Stimulated activated CD4-positive, alpha-beta T cell treated with anti-CD3 and anti-CD28 coated beads, Interleukin-1b, Interleukin-23, amount 100 ng/mL, for 1 hour (primary cell): ENCODE measurements around the gene NRGN.

Experiments used
- DNase-seq, 2 donors: peaks; one replicate each; pipeline ENCODE4 v3.0.0-alpha.2; 2020; ENCODE audit warnings: low read depth in 2 of 2

NRGN gene

DNA sequence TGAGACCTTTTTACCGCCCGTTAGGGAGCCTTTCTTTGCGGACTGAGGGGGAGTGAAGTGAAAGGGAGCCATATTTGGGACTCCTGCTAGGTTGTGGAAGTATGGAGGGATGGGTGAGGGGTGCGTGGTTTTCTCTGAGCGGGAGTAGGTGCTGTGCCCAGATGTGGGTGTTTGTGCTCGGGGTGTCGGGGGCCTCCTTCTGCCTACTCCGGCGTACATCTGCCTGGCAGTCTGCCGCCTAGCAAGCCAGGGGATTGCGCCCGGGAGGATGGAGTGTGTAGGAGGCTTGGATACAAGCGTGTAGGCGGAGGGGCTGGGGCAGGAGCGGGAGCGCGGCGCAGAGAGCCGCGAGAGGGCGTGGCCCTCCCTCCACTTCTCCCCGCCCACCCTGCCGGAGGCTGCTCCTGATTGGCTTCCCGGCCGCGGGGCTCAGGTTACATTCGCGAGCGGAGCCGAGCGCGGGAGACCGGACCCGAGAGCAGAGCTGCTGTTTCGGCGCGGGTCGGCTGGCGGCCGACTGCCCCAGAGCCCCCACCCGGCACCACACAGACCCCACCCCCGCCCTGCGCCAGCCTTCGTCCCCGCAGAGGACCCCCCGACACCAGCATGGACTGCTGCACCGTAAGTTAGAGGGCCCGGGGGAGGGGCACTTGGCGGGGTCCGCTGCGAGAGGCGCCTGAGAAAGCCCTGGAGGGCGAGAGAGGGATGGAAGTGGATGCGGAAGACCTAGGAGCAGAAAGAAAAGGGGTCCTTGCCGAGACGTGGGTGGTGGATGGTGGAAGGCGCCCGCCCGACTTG, at the start of gene NRGN:
Gene NRGN (plus strand): TSS at position 464 of the 798 bp plus-strand sequence. CDS start 143 bp downstream, at position 607.
- peak; percentile 48 to 61 for DNase-seq

GRCh38 chr11:124693142-124693541, 46.6 kb upstream of the NRGN start:
- no peak for DNase-seq

DNA sequence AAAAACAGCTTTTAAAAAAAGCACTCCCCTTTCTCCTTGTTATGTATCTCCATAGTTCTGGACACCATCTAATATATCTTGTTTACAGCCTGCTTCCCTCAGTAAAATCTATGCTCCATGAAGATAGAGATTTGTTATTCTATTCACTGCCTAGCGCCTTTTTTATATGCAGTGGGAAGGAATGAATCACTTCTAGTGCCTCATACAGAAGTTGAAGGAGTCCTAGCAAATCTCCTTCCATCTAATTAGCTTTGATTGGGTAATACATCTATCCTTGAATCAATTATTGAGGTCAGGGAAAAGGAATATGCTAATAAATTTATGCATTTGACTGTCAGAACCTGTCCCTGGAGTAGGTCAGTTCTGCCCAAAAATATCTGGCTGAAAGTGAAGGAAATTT, 40.2 kb upstream of the NRGN start:
- no peak for DNase-seq

- DNase-seq, result no peak
Measured at GRCh38 chr11:124700028-124700427, 39.7 kb upstream of the NRGN start.

DNA sequence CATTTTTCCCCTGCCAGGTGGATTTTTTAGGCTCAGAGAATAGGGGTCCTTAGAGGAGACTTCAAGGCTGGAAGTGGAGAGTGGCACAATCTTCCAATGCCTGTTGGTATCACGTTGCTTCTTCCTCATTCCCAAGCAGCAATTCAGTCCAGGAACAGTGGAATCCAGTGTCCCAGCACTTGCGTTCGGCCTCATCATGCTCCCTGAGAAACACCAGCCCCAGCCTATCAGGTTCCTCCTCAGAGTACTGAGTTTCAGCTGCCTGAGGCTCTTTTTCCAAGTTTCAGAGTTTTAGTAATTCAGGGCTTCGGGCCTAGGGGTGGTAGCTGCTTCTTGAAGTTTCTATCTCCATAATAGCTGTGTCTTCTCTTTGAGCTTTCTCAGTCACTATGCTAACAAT, 31.9 kb upstream of the NRGN start:
- no peak for DNase-seq

DNA sequence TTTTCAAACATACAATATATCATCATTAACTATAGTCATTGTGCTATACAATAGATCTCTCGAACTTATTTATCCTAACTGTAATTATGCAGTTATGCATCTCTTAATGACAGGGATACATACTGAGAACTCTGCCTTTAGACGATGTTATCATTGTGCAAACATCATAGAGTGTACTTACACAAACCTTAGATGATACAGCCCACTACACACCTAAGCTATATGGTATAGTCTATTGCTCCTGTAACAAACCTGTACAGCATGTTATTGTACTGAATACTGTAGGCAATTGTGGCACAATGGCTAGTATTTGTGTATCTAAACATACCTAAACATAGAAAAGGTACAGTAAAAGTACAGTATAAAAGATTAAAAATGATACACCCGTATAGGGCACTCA, 27.4 kb upstream of the NRGN start:
- no peak for DNase-seq

- no peak for DNase-seq
Measured at GRCh38 chr11:124716591-124716990, 23.2 kb upstream of the NRGN start.

DNA sequence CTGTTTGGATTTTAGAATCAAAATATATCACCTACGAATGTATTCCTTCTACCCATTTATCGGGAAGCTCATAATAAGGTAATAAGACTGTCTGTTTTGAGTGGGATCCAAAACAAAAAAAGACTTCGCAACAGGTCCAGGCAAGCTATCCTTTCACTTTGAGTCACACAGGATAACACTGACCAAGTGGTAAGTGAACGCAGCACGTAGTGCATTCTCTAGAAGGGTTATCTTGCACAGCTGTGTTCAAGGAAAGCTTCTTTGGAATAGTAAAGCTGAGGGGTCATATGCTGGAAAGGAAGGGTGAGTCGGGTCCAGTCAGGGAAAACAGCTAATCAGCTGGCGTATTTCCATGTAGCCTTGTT, 22.3 kb upstream of the NRGN start:
- DNase-seq, result no peak

DNA sequence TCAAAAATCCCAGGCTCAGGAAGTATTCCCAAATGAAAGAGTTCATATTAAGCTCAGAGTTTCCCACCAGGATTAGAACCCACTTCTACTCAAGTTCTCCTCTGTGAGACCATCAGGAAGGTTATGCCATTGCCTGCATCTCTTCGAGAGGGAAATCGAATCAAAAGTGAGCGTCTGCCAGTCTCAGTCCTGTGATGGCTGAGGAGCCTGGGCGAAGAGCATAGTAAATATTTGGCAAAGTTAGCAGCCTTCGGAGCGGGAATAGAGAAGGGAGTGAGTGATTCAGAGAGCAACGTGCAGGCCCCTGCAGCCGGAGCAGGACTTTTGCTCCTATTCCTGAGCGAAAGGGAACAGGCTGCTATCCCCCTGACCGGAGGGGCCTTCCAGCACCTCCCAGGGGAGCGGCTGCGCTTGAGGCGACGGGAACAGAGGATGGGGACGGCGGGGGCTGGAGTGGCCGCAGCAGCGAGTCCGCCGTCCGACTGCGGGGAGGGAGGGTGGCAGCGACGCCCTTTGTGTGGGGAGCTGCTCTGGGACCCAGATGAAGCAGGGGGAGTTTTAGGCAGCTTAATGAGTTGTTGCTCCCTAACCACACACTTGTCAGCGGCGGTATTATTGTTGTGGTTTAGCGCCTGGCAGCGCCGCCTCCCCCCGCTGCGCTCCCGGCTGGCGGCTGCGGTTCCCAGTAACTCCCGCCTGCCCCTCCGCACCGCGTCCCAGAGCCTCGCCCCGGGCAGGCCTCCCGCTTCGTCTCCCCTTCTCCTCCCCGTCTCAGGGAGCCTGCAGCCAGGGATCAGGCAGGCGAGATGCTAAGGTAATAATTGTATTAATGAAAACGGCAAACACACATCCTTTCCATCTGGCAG, 21.7 kb upstream of the NRGN start:
- no peak for DNase-seq

DNA sequence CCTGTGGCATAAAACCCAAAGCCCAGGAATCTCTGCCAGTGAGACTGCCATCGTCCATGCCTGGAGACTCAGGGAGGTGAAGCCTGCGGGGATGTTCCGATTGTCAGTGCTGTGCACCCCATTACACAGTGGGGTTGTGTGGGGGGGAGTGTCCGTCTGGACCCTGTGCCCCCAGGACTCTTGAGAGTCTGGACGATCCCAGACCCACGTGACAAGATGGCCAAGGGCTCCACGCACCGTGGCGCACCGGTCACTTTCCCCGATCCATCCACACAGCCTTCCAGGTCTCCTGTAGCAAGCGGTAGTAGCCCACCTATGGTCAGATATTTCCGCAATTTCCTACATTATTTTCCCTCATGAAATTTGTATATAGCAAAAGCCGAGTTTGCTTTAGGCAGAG, 20.9 kb upstream of the NRGN start:
- no peak for DNase-seq

DNA sequence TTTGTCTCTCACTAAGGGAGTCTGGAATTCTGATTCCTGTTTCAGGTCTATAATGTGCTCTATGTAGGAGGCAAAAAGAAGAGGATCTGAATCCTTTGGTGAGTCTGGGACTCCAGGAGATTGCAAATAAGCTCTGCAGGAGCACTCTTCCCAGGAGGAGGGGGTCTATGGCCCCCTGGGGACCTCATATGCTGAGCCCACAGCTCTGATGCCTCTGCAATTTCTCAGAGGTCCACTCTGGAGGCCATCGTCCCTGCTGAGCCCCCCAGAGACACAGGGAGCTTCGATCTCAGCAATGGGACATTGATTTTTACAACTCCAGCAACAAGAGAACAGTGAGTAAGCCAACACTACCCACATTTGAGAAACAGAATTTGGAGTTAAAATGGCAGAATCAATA, 20.2 kb upstream of the NRGN start:
- no peak for DNase-seq

- DNase-seq, result no peak
Measured at GRCh38 chr11:124722176-124722575, 17.6 kb upstream of the NRGN start.

- no peak for DNase-seq
Measured at GRCh38 chr11:124724979-124725718, 14.6 kb upstream of the NRGN start.

DNA sequence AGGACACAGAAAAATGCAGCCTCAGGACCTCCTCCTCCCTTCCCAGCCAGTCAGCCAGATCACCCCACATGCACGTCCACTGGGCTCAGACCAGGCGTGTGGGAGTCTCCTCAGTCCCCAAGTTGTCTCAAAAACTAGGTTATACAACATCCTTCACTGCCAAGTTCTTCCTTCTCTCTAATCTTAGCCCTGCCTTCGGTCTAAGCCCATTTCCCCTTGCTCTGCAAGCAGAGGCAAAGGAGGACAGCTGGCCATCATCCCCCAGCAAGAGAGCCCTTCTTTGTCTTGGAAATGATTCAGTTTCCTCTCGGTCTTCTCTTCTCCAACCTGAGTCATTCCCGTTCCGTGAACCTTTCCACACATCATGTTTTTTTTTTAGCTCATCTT, 14.0 kb upstream of the NRGN start:
- DNase-seq, result no peak

DNA sequence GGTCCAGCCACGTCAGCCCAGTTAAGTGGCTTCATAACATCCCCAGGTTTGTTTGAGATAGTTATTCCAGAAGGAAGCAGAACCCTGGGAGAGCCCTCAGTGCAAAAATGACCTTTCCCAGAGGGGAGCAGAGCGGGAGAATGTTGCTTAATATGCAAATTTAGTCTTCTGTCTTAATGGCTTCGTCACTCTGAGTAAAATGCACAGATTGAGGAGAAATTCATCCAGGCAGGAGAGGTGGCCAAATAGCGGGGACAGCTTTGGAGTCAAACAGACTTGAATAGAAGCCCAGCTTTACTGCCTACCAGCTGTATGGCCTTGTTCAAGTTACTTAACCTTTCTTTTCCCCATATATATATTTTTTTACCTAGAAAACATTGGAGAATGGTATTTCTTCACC, 12.3 kb upstream of the NRGN start:
- no peak for DNase-seq

DNA sequence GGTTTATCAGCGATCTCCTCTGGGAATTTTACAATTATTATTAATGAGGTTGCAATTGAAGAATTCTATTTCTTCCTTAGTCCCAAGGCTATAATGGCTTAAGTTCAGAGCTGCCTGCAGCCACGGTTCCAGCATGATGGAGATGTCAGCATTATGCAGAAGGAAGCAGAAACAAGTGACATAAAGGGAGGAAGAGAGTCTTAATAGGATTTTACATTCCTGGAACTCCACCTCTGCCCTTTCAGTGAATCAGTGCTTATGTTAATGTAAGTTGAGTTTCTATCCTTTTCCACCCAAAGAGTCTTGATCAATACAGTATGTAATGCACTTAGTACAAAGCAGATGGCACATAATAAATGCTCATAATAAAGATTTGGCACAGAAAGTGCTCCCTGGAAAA, 11.6 kb upstream of the NRGN start:
- DNase-seq, result no peak

- DNase-seq, result no peak
Measured at GRCh38 chr11:124729571-124729970, 10.2 kb upstream of the NRGN start.

- no peak for DNase-seq
Measured at GRCh38 chr11:124732230-124732629, 7.5 kb upstream of the NRGN start.

- no peak for DNase-seq
Measured at GRCh38 chr11:124736736-124737135, 3.0 kb upstream of the NRGN start.

- no peak for DNase-seq
Measured at GRCh38 chr11:124737638-124738305, 2.0 kb upstream of the NRGN start.

GRCh38 chr11:124738713-124739478, 846 bp upstream of the NRGN start:
- DNase-seq, result no peak
